ENCODE results near the gene EEPD1. TPM values are rescaled to one million over a fixed set of nuclear protein-coding genes. Genes with fewer than 3 reads are reported as not detected.

EEPD1 gene
- polyA plus RNA-seq, 1 of the 3 experiments (the other 2 are of a cell fraction): 5.0 TPM

GRCh38 chr7:36110584-36110983, 42.5 kb upstream of the EEPD1 start:
- H4K20me1 ChIP-seq (ENCODE audit: insufficient read depth): no peaks in the 10 kb centered on the region
- TF ChIP-seq NFIC (IDR thresholded peaks at IDR 0.05; ENCODE audit: borderline replicate concordance): no peak
- no peak for TF ChIP-seq IRF3 (IDR thresholded peaks at IDR 0.05; ENCODE audit: low read depth, low read length)
- no peak for TF ChIP-seq GABPA (IDR thresholded peaks at IDR 0.05; ENCODE audit: low read depth)
- no peak for TF ChIP-seq ZBTB33 (IDR thresholded peaks at IDR 0.05; ENCODE audit: borderline replicate concordance, low read depth)
- no peak for TF ChIP-seq CTCF (IDR thresholded peaks at IDR 0.05)
- no peak for TF ChIP-seq ELF1 (IDR thresholded peaks at IDR 0.05)
- no peak for TF ChIP-seq RCOR1 (IDR thresholded peaks at IDR 0.05; ENCODE audit: low read length)
- no peak for TF ChIP-seq FOSL2 (IDR thresholded peaks at IDR 0.05; ENCODE audit: borderline replicate concordance, low read depth)
- no peak for TF ChIP-seq FOXJ3 (CRISPR knock-in tag; IDR thresholded peaks at IDR 0.05)
- TF ChIP-seq SMC3 (IDR thresholded peaks at IDR 0.05; ENCODE audit: low read depth, low read length): no peak
- TF ChIP-seq PBX3 (IDR thresholded peaks at IDR 0.05): no peak
- no peak for TF ChIP-seq YY1 (IDR thresholded peaks at IDR 0.05; ENCODE audit: low read depth)
- TF ChIP-seq SIN3A (IDR thresholded peaks at IDR 0.05; ENCODE audit: borderline replicate concordance, low read depth, low read length): no peak
- no peak for TF ChIP-seq NRF1 (IDR thresholded peaks at IDR 0.05; ENCODE audit: low read depth, low read length)
- no peak for TF ChIP-seq EP300 (IDR thresholded peaks at IDR 0.05; ENCODE audit: borderline replicate concordance in 1 of 2, low read depth in 1 of 2, low read length in 1 of 2)
- no peak for TF ChIP-seq MAX (IDR thresholded peaks at IDR 0.05; ENCODE audit: low read depth)
- no peak for TF ChIP-seq JUND (IDR thresholded peaks at IDR 0.05)
- no peak for TF ChIP-seq RFX5 (IDR thresholded peaks at IDR 0.05; ENCODE audit: low read length)
- TF ChIP-seq TCF12 (IDR thresholded peaks at IDR 0.05): no peak
- H3K9me3 ChIP-seq: no peaks in the 10 kb centered on the region
- no peak overlapping the region for H3K4me2 ChIP-seq
- no peak overlapping the region for H3K4me3 ChIP-seq (ENCODE audit: low read depth in 2 of 2, low read length in 1 of 2)
- H3K79me2 ChIP-seq (ENCODE audit: insufficient read depth): no peaks in the 10 kb centered on the region
- WGBS (ENCODE audit: low lambda C conversion rate): 79% methylated on average over 3 of the region's 3 CpGs
- H3K4me1 ChIP-seq (ENCODE audit: control insufficient read depth in 1 of 2, insufficient read depth in 2 of 2, low read depth in 1 of 2, low read length in 1 of 2): peaks cover 3 to 17% of the 10 kb centered on the region in 2 experiments; a peak in 2 of 4 replicates
- H2AFZ ChIP-seq (ENCODE audit: low read depth): no peak overlapping the region
- H3F3A ChIP-seq (replicated peaks; ENCODE audit: insufficient read depth): peaks cover 5% of the 10 kb centered on the region
- H3K9ac ChIP-seq: no peak overlapping the region
- no peaks in the 10 kb centered on the region for H3K9me2 ChIP-seq
- H3K36me3 ChIP-seq (replicated peaks in 1 of 2; ENCODE audit: control insufficient read depth in 1 of 2, insufficient read depth in 2 of 2, low read length in 1 of 2): no peaks in the 10 kb centered on the region
- H3K27me3 ChIP-seq (ENCODE audit: insufficient read depth): no peaks in the 10 kb centered on the region
- no peak for DNase-seq
- no peak overlapping the region for H3K27ac ChIP-seq (ENCODE audit: low read depth in 2 of 2, low read length in 1 of 2)
- POLR2A ChIA-PET: no interaction called here
- CTCF ChIA-PET: interaction anchor here (0.6 to 1.7 kb wide), 2 partner anchors 67 to 181 kb away, joined by 3 to 4 read pairs; no protein-coding TSS in a partner anchor

Measured in SK-N-SH (cell line).